ENCODE data around the gene BDKRB2.

BDKRB2 gene

GRCh38 chr14:96201965-96202364 lies 2.7 kb upstream of the BDKRB2 start:
- no peak for DNase-seq

- no peak for DNase-seq
Observed at GRCh38 chr14:96202441-96203094, 2.1 kb upstream of the BDKRB2 start.

GRCh38 chr14:96203116-96203515 lies 1.5 kb upstream of the BDKRB2 start:
- DNase-seq = no peak

GRCh38 chr14:96203635-96204034 lies 1.0 kb upstream of the BDKRB2 start:
- DNase-seq = no peak

- no peak for DNase-seq
Observed at GRCh38 chr14:96205059-96205977, 679 bp downstream of the BDKRB2 start.

GRCh38 chr14:96205978-96206360 lies 1.3 kb downstream of the BDKRB2 start:
- DNase-seq = no peak

- DNase-seq = no peak
Observed at GRCh38 chr14:96206461-96206860, 1.8 kb downstream of the BDKRB2 start.

GRCh38 chr14:96207686-96208085 lies 3.0 kb downstream of the BDKRB2 start:
- DNase-seq = no peak

- DNase-seq = no peak
Observed at GRCh38 chr14:96208739-96209138, 4.1 kb downstream of the BDKRB2 start.

GRCh38 chr14:96212140-96212539 lies 7.5 kb downstream of the BDKRB2 start:
- no peak for DNase-seq

GRCh38 chr14:96212896-96213295 lies 8.3 kb downstream of the BDKRB2 start:
- DNase-seq = no peak

GRCh38 chr14:96213871-96214465 lies 9.3 kb downstream of the BDKRB2 start:
- no peak for DNase-seq

GRCh38 chr14:96214793-96215192 lies 10.2 kb downstream of the BDKRB2 start:
- DNase-seq = no peak

GRCh38 chr14:96215452-96216244 lies 11.0 kb downstream of the BDKRB2 start:
- DNase-seq = no peak

GRCh38 chr14:96216627-96217026 lies 12.0 kb downstream of the BDKRB2 start:
- no peak for DNase-seq

- no peak for DNase-seq
Observed at GRCh38 chr14:96217376-96217913, 12.8 kb downstream of the BDKRB2 start.

- no peak for DNase-seq
Observed at GRCh38 chr14:96221109-96221650, 16.5 kb downstream of the BDKRB2 start.

- DNase-seq = no peak
Observed at GRCh38 chr14:96221841-96222240, 17.2 kb downstream of the BDKRB2 start.

GRCh38 chr14:96224480-96225096 lies 19.9 kb downstream of the BDKRB2 start:
- DNase-seq = no peak

- no peak for DNase-seq
Observed at GRCh38 chr14:96225213-96225612, 20.6 kb downstream of the BDKRB2 start.

- DNase-seq = no peak
Observed at GRCh38 chr14:96225745-96226151, 21.1 kb downstream of the BDKRB2 start.

GRCh38 chr14:96227428-96227827 lies 22.8 kb downstream of the BDKRB2 start:
- DNase-seq = no peak
